Measurements from ENCODE around the gene SLC49A3.

DNA sequence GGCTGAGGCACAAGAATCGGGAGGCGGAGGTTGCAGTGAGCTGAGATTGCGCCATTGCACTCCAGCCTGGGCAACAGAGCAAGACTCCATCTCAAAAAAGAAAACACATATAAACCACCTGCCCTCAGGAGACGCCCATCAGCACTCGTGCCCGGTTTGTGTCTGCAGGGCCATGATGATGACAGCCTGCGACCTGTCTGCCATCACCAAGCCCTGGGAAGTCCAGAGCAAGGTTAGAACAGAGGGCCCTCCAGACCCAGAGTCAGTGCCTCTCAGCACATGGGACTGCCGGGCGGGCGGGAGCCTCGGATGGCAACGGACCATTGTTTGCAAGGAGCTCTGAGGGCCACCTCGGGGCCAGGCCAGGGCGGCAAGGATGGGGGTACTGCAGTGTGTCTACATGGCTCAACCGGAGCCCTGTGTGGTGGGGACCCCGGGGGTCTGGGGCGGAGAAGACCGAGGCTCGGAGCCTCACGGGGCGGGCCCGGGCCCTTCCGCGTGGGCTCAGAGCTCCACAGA lies 24.2 kb downstream of the SLC49A3 start:
- TF ChIP-seq, protein P1, sequence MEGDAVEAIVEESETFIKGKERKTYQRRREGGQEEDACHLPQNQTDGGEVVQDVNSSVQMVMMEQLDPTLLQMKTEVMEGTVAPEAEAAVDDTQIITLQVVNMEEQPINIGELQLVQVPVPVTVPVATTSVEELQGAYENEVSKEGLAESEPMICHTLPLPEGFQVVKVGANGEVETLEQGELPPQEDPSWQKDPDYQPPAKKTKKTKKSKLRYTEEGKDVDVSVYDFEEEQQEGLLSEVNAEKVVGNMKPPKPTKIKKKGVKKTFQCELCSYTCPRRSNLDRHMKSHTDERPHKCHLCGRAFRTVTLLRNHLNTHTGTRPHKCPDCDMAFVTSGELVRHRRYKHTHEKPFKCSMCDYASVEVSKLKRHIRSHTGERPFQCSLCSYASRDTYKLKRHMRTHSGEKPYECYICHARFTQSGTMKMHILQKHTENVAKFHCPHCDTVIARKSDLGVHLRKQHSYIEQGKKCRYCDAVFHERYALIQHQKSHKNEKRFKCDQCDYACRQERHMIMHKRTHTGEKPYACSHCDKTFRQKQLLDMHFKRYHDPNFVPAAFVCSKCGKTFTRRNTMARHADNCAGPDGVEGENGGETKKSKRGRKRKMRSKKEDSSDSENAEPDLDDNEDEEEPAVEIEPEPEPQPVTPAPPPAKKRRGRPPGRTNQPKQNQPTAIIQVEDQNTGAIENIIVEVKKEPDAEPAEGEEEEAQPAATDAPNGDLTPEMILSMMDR (conservative IDR thresholded peaks at IDR 0.05; ENCODE audit: low read depth, low read length): no peak
- TF ChIP-seq EZH2 (IDR thresholded peaks at IDR 0.05; ENCODE audit: low read length, unreplicated experiment) (no peak), EZH2phosphoT487 (IDR thresholded peaks at IDR 0.05; ENCODE audit: borderline replicate concordance, low read length) (no peak)
